ENCODE results near the gene CDC42EP5.
"Not testable (repeated sequence)": the region's sequence is repeated elsewhere in the genome, so short reads cannot be mapped to it uniquely, and the experiment has no call there.

CDC42EP5 gene

DNA sequence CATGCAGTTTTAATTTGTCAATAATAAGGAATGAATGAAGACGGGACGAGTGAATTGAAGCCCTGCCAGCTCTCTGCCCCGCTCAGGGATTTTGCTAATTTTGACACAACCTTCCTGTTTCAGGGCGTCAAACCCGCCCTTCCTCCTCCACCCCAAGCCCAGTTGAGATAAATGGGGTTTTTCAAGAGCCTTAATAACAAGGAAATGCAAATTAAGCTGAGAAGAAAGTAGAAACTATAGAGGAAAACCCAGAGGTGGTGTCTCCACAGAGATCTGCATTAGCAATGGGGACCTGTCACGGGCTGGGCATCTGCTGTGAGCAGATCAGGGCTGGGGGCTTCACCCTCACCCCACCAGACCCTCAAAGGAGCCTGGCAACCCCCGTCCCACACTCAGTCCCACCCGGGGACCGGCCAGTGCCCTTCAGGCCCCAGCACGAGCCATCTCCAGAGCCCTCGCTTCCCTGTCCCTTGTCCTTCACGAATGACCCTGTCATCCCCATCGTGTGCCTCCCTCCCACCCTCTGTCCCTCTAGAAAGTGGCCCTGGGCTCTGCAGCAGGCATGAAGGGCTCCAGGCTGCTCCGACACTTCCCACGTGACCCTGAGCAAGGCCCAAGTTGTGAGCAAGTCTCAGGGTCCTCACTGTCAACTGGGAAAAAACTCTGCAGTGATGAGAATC is 34.1 kb upstream of the CDC42EP5 start:
- not testable (repeated sequence) for H3K9me3 ChIP-seq (ENCODE audit: control insufficient read depth, low read length); H3K36me3 ChIP-seq (ENCODE audit: control insufficient read depth, insufficient read depth, low read length); DNase-seq; H3K27ac ChIP-seq (ENCODE audit: insufficient read depth, low read length, poor library complexity, severe bottlenecking); H3K27me3 ChIP-seq (replicated peaks; ENCODE audit: control insufficient read depth, insufficient read depth, low read length, poor library complexity, severe bottlenecking); H3K4me1 ChIP-seq (ENCODE audit: control insufficient read depth, insufficient read depth, low read length, poor library complexity, severe bottlenecking); H3K4me3 ChIP-seq (ENCODE audit: insufficient read depth, low read depth, low read length, poor library complexity, severe bottlenecking)

DNA sequence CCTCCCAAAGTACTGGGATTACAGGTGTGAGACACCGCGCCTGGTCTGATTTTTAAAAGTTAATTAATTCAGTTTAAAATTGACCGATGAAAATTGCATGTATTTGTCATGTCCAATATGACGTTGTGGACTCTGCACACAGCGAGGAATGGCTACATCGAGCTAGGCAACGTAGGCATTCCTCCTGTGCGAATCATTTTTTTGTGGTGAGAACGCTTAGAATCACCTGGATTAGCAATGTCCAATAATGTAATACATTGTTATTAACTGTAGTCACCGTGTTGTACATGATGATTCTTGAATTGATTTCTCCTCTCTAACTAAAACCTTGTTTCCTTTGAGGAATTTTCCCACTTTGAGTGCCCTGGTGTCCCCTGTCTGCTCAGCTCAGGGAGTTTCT is 33.0 kb upstream of the CDC42EP5 start:
- H3K9me3 ChIP-seq (ENCODE audit: control insufficient read depth, low read length), result no peaks in the 10 kb centered on the region
- H3K27ac ChIP-seq (ENCODE audit: insufficient read depth, low read length, poor library complexity, severe bottlenecking), result no peak overlapping the region

DNA sequence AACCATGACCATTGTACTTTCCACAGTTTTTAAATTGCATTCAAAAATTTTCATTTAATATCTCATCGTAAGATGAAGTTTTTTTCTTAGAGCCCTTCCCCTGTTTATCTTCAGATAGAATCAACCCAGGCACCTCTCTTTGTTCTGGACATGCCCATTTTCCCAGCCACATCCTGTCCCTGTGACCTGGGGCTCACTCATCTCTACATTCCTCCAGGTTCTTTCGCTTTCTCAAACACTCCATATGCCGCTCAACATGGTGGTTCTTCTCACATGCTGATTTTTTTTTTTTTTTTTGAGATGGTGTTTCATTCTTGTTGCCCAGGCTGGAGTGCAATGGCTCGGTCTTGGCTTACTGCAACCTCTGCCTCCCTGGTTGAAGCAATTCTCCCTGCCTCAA is 32.4 kb upstream of the CDC42EP5 start:
- H3K27ac ChIP-seq (ENCODE audit: insufficient read depth, low read length, poor library complexity, severe bottlenecking), result not testable (repeated sequence)

More for the DNA sequence above, 33.0 kb upstream of the CDC42EP5 start:
- Histone ChIP-seq H3K4me1 (ENCODE audit: control insufficient read depth, insufficient read depth, low read length, poor library complexity, severe bottlenecking) (no peaks in the 10 kb centered on the region), H3K4me3 (ENCODE audit: insufficient read depth, low read depth, low read length, poor library complexity, severe bottlenecking) (no peak overlapping the region), H3K36me3 (ENCODE audit: control insufficient read depth, insufficient read depth, low read length) (no peaks in the 10 kb centered on the region), H3K27me3 (replicated peaks; ENCODE audit: control insufficient read depth, insufficient read depth, low read length, poor library complexity, severe bottlenecking) (peaks cover 2% of the 10 kb centered on the region)
- DNase-seq, result no peak

DNA sequence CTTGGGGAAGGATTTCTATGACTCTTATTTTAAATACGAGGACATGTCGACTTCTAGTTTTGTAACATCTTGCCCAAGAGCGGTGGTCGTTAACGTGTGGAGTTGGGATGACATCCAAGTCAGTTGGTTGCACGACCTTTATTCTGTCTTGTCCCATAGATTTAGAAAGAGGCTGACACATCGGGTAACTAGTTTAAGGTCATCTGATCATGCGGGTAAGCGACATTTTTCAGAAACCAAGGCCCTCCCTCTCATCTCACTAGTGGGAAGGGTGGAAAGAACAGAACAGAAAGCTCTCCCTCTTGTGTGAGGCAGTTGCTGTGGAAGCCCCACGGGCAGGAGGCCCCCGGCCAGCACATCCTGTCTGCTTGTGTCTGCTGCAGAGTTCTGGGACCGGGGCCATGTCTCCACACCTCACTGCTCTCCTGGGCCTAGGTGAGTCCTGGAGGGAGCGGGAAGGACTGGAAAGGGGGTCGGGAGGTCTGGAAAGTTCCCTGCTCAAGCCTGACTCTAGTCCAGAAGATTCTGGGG is 29.5 kb upstream of the CDC42EP5 start, which contains the start of gene LAIR2:
Gene LAIR2 (plus strand): TSS at position 314 of the 531 bp plus-strand sequence. CDS start 88 bp downstream, at position 402.
- Histone ChIP-seq H3K4me1 (ENCODE audit: control insufficient read depth, insufficient read depth, low read length, poor library complexity, severe bottlenecking) (no peaks in the 10 kb centered on the region), H3K36me3 (ENCODE audit: control insufficient read depth, insufficient read depth, low read length) (no peaks in the 10 kb centered on the region), H3K27me3 (replicated peaks; ENCODE audit: control insufficient read depth, insufficient read depth, low read length, poor library complexity, severe bottlenecking) (peaks cover 2% of the 10 kb centered on the region), H3K9me3 (ENCODE audit: control insufficient read depth, low read length) (no peaks in the 10 kb centered on the region), H3K4me3 (ENCODE audit: insufficient read depth, low read depth, low read length, poor library complexity, severe bottlenecking) (no peak within 1 kb of the TSS), H3K27ac (ENCODE audit: insufficient read depth, low read length, poor library complexity, severe bottlenecking) (no peak within 1 kb of the TSS)
- no peak for DNase-seq

More for the DNA sequence above, 32.4 kb upstream of the CDC42EP5 start:
- not testable (repeated sequence) for H3K4me3 ChIP-seq (ENCODE audit: insufficient read depth, low read depth, low read length, poor library complexity, severe bottlenecking); H3K27me3 ChIP-seq (replicated peaks; ENCODE audit: control insufficient read depth, insufficient read depth, low read length, poor library complexity, severe bottlenecking); H3K4me1 ChIP-seq (ENCODE audit: control insufficient read depth, insufficient read depth, low read length, poor library complexity, severe bottlenecking); H3K9me3 ChIP-seq (ENCODE audit: control insufficient read depth, low read length); H3K36me3 ChIP-seq (ENCODE audit: control insufficient read depth, insufficient read depth, low read length); DNase-seq

DNA sequence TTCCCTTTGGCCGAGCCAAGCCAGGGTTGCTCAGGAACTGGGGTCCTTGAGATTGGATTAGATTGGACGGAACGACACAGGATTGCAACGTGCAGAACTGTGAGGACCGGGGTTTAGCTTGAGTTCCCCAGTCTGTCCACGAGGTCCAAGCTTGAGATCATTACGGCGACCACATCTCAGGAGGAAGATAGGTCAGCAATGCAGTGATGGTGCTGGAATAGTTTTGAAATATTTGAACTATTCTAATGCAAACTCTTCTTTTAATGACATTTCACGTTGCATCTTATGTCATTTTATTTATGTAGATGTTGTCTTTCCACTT is 25.3 kb upstream of the CDC42EP5 start:
- DNase-seq; H3K27me3 ChIP-seq (replicated peaks; ENCODE audit: control insufficient read depth, insufficient read depth, low read length, poor library complexity, severe bottlenecking); H3K36me3 ChIP-seq (ENCODE audit: control insufficient read depth, insufficient read depth, low read length); H3K27ac ChIP-seq (ENCODE audit: insufficient read depth, low read length, poor library complexity, severe bottlenecking); H3K9me3 ChIP-seq (ENCODE audit: control insufficient read depth, low read length); H3K4me1 ChIP-seq (ENCODE audit: control insufficient read depth, insufficient read depth, low read length, poor library complexity, severe bottlenecking); H3K4me3 ChIP-seq (ENCODE audit: insufficient read depth, low read depth, low read length, poor library complexity, severe bottlenecking): not testable (repeated sequence)

DNA sequence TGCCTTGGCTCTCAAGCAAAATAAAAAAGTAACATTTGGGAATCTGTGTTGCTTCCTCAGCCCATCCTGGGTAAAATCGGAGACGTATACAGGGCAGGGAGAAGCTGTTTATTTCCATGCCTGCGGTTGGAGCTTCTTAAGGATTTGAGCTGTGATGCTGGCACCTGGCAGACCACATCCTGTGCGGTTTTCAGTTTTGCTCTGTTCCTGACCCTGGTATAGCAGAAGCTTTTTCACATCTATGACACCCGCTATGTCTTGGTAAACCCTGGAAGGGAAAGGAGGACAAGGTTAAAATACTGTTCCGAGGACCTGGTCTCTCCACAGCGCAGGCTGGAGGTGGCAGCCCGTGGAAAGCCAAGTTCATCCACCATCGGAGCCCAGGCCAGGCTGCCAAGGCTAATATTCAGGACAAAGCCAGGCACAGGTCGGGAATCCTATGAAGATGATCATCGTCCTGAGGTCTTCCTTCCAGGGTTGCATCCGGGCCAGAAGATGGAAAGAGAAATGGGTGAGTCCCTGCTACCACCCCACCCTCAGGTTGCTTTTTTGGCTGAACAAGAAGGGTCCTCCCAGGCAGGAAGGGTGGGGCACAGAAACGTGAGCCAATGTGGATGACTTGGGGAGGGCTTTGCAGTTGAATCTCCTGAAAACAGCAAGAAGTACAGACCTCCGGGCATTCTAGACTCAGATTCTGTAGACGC is 24.8 kb upstream of the CDC42EP5 start:
- not testable (repeated sequence) for H3K36me3 ChIP-seq (ENCODE audit: control insufficient read depth, insufficient read depth, low read length); H3K4me3 ChIP-seq (ENCODE audit: insufficient read depth, low read depth, low read length, poor library complexity, severe bottlenecking); H3K4me1 ChIP-seq (ENCODE audit: control insufficient read depth, insufficient read depth, low read length, poor library complexity, severe bottlenecking); H3K27me3 ChIP-seq (replicated peaks; ENCODE audit: control insufficient read depth, insufficient read depth, low read length, poor library complexity, severe bottlenecking); H3K27ac ChIP-seq (ENCODE audit: insufficient read depth, low read length, poor library complexity, severe bottlenecking); H3K9me3 ChIP-seq (ENCODE audit: control insufficient read depth, low read length); DNase-seq

DNA sequence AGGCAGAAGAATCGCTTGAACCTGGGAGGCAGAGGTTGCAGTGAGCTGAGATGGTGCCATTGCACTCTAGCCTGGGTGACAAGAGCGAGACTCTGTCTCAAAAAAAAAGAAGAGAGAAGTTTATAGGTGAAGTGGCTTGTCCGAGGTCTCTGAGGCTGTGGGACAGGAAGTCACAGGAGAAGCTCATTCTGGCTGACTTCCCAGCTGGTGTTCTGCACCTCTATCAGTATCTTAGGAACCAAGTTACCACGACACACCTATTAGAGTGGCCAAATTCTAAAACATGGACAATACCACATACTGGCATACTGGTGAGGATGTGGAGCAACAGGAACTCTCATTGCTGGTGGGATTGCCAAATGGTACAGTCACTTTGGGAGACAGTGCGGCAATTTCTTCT is 22.2 kb upstream of the CDC42EP5 start:
- H3K36me3 ChIP-seq (ENCODE audit: control insufficient read depth, insufficient read depth, low read length); H3K27ac ChIP-seq (ENCODE audit: insufficient read depth, low read length, poor library complexity, severe bottlenecking); H3K4me3 ChIP-seq (ENCODE audit: insufficient read depth, low read depth, low read length, poor library complexity, severe bottlenecking); H3K27me3 ChIP-seq (replicated peaks; ENCODE audit: control insufficient read depth, insufficient read depth, low read length, poor library complexity, severe bottlenecking); DNase-seq; H3K4me1 ChIP-seq (ENCODE audit: control insufficient read depth, insufficient read depth, low read length, poor library complexity, severe bottlenecking); H3K9me3 ChIP-seq (ENCODE audit: control insufficient read depth, low read length): not testable (repeated sequence)

DNA sequence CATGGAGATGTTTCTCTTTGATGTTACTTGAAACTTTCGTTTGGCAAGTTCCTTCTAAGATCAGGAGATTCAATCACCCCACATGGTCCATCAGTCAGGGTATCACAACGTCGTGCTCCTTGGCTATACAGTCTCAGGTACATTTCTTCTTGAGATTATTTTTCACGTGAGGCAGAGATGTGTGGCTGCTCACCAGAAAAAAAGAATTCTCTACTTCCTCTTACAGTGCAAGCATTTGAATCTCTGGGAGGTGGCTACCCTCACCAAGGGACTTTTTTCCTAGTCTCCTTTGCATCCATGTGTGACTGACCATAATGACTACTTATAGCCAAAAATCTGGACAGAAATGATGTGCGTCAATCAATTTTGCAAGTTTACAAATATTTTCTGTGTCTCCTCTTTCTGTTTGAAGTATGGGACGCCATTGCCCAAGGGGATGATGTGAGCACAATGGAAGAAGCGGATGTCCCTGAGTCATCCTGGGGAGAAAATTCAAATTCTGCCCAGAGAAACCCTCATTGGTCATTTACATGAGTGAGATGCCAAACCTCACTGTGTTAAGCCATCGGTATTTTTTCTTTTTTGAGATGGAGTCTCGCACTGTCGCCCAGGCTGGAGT is 21.0 kb upstream of the CDC42EP5 start:
- no peak overlapping the region for H3K27ac ChIP-seq (ENCODE audit: insufficient read depth, low read length, poor library complexity, severe bottlenecking)
- no peaks in the 10 kb centered on the region for H3K36me3 ChIP-seq (ENCODE audit: control insufficient read depth, insufficient read depth, low read length)
- H3K9me3 ChIP-seq (ENCODE audit: control insufficient read depth, low read length), result no peaks in the 10 kb centered on the region
- no peak overlapping the region for H3K4me3 ChIP-seq (ENCODE audit: insufficient read depth, low read depth, low read length, poor library complexity, severe bottlenecking)
- DNase-seq, result no peak
- no peaks in the 10 kb centered on the region for H3K4me1 ChIP-seq (ENCODE audit: control insufficient read depth, insufficient read depth, low read length, poor library complexity, severe bottlenecking)
- H3K27me3 ChIP-seq (replicated peaks; ENCODE audit: control insufficient read depth, insufficient read depth, low read length, poor library complexity, severe bottlenecking), result peaks cover 3% of the 10 kb centered on the region

DNA sequence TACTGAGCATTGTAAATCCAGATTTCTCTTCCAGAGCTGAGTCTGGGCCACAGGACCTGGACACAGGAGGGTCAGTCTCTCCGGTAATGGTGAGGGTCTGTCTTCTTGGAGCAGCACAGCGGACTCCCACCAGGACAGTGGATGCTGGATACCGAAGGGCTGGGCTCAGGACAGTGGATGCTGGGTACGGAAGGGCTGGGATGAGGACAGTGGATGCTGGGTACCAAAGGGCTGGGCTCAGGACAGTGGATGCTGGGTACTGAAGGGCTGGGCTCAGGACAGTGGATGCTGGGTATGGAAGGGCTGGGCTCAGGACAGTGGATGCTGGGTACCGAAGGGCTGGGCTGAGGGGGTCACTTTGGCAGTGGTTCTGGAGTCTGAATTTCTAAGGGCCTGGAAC is 20.0 kb upstream of the CDC42EP5 start:
- H3K36me3 ChIP-seq (ENCODE audit: control insufficient read depth, insufficient read depth, low read length); H3K4me3 ChIP-seq (ENCODE audit: insufficient read depth, low read depth, low read length, poor library complexity, severe bottlenecking); DNase-seq; H3K27ac ChIP-seq (ENCODE audit: insufficient read depth, low read length, poor library complexity, severe bottlenecking); H3K4me1 ChIP-seq (ENCODE audit: control insufficient read depth, insufficient read depth, low read length, poor library complexity, severe bottlenecking); H3K9me3 ChIP-seq (ENCODE audit: control insufficient read depth, low read length); H3K27me3 ChIP-seq (replicated peaks; ENCODE audit: control insufficient read depth, insufficient read depth, low read length, poor library complexity, severe bottlenecking): not testable (repeated sequence)

DNA sequence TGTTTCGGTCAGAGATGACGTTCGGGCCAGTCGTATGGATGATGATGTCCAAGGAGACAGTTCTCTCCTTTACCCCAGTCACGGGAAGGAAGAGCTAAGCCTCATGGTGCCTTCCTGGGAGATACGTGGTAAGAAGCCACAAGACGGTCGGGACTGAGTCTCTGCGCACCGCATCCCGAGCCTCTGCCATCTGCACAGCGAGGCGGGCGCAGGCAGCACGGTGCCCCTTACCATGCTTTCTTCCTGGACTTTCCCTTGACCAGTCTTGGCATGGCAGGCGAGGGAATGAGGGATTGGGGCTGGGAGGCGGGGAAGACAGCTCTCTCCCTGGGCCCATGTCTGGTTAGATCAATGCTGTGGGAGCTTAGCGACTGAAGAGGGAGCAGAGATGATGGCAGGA is 19.5 kb upstream of the CDC42EP5 start:
- Histone ChIP-seq H3K27me3 (replicated peaks; ENCODE audit: control insufficient read depth, insufficient read depth, low read length, poor library complexity, severe bottlenecking) (peaks cover 3% of the 10 kb centered on the region), H3K4me3 (ENCODE audit: insufficient read depth, low read depth, low read length, poor library complexity, severe bottlenecking) (no peak overlapping the region), H3K4me1 (ENCODE audit: control insufficient read depth, insufficient read depth, low read length, poor library complexity, severe bottlenecking) (no peaks in the 10 kb centered on the region), H3K27ac (ENCODE audit: insufficient read depth, low read length, poor library complexity, severe bottlenecking) (no peak overlapping the region), H3K36me3 (ENCODE audit: control insufficient read depth, insufficient read depth, low read length) (no peaks in the 10 kb centered on the region), H3K9me3 (ENCODE audit: control insufficient read depth, low read length) (no peaks in the 10 kb centered on the region)
- no peak for DNase-seq
